ENCODE results near the gene UTP18. TPM values are rescaled to one million over a fixed set of nuclear protein-coding genes. Genes with fewer than 3 reads are reported as not detected.

The UTP18 gene
- 10 to 100 TPM; 15.7 to 17.4 TPM for total RNA-seq
- polyA plus RNA-seq, result 10 to 100 TPM; 12.4 to 12.6 TPM

DNA sequence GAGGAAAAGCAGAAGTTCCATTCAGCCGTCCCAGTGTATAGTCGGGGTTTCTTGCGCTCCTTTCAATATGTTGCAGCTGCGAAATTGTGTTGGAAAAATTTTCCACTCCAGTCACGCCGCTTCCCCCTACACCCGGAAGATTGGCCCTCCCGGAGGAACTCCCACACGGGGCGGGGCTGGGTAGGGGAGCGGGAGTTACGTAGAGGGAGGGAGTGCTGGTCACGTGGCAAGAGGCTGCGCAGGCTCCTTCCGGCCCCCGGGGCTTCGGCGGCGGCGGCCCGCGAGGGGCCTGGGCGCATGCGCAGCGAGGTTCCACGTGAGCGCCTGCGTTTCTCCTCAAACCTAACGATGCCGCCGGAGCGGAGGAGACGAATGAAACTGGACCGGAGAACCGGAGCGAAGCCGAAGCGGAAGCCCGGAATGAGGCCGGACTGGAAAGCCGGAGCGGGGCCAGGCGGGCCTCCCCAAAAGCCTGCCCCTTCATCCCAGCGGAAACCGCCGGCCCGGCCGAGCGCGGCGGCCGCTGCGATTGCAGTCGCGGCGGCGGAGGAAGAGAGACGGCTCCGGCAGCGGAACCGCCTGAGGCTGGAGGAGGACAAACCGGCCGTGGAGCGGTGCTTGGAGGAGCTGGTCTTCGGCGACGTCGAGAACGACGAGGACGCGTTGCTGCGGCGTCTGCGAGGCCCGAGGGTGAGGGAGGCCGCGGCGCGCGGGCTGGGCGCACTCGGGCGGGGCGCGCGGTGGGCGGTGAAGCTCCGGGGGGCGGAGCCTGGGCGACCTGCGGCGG is at the start of gene UTP18:
UTP18 (plus strand) TSS at position 310 of the 787 bp plus-strand sequence; CDS start at position 349, 39 bp downstream.
- H3K4me3 ChIP-seq (ENCODE audit: low read depth in 1 of 3, low read length in 3 of 3), result peak within 1 kb of the TSS; percentile 91 to 94 (median 93)
- H3K36me3 ChIP-seq (ENCODE audit: control insufficient read depth in 4 of 4, insufficient read depth in 3 of 4, low read depth in 1 of 4, low read length in 3 of 4), result peaks cover 0 to 3% (median 0%) of the 10 kb centered on the region in 4 donors
- TF ChIP-seq, protein P1, sequence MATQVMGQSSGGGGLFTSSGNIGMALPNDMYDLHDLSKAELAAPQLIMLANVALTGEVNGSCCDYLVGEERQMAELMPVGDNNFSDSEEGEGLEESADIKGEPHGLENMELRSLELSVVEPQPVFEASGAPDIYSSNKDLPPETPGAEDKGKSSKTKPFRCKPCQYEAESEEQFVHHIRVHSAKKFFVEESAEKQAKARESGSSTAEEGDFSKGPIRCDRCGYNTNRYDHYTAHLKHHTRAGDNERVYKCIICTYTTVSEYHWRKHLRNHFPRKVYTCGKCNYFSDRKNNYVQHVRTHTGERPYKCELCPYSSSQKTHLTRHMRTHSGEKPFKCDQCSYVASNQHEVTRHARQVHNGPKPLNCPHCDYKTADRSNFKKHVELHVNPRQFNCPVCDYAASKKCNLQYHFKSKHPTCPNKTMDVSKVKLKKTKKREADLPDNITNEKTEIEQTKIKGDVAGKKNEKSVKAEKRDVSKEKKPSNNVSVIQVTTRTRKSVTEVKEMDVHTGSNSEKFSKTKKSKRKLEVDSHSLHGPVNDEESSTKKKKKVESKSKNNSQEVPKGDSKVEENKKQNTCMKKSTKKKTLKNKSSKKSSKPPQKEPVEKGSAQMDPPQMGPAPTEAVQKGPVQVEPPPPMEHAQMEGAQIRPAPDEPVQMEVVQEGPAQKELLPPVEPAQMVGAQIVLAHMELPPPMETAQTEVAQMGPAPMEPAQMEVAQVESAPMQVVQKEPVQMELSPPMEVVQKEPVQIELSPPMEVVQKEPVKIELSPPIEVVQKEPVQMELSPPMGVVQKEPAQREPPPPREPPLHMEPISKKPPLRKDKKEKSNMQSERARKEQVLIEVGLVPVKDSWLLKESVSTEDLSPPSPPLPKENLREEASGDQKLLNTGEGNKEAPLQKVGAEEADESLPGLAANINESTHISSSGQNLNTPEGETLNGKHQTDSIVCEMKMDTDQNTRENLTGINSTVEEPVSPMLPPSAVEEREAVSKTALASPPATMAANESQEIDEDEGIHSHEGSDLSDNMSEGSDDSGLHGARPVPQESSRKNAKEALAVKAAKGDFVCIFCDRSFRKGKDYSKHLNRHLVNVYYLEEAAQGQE (IDR thresholded peaks at IDR 0.05), result no peak
- TF ChIP-seq, protein P2, sequence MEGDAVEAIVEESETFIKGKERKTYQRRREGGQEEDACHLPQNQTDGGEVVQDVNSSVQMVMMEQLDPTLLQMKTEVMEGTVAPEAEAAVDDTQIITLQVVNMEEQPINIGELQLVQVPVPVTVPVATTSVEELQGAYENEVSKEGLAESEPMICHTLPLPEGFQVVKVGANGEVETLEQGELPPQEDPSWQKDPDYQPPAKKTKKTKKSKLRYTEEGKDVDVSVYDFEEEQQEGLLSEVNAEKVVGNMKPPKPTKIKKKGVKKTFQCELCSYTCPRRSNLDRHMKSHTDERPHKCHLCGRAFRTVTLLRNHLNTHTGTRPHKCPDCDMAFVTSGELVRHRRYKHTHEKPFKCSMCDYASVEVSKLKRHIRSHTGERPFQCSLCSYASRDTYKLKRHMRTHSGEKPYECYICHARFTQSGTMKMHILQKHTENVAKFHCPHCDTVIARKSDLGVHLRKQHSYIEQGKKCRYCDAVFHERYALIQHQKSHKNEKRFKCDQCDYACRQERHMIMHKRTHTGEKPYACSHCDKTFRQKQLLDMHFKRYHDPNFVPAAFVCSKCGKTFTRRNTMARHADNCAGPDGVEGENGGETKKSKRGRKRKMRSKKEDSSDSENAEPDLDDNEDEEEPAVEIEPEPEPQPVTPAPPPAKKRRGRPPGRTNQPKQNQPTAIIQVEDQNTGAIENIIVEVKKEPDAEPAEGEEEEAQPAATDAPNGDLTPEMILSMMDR (IDR thresholded peaks at IDR 0.05; ENCODE audit: low read depth, low read length, missing input control), result no peak
- peak; percentile 68 to 79 for TF ChIP-seq EGR1 (IDR thresholded peaks at IDR 0.05; ENCODE audit: low read depth in 2 of 2)
- peak; percentile 91 for TF ChIP-seq SP1 (IDR thresholded peaks at IDR 0.05)
- peak; percentile 46 for TF ChIP-seq NR2F2 (IDR thresholded peaks at IDR 0.05)
- no peak for TF ChIP-seq HNF4G (IDR thresholded peaks at IDR 0.05)
- no peak for TF ChIP-seq FOXA2 (IDR thresholded peaks at IDR 0.05)
- TF ChIP-seq, protein P3, sequence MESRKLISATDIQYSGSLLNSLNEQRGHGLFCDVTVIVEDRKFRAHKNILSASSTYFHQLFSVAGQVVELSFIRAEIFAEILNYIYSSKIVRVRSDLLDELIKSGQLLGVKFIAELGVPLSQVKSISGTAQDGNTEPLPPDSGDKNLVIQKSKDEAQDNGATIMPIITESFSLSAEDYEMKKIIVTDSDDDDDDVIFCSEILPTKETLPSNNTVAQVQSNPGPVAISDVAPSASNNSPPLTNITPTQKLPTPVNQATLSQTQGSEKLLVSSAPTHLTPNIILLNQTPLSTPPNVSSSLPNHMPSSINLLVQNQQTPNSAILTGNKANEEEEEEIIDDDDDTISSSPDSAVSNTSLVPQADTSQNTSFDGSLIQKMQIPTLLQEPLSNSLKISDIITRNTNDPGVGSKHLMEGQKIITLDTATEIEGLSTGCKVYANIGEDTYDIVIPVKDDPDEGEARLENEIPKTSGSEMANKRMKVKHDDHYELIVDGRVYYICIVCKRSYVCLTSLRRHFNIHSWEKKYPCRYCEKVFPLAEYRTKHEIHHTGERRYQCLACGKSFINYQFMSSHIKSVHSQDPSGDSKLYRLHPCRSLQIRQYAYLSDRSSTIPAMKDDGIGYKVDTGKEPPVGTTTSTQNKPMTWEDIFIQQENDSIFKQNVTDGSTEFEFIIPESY (IDR thresholded peaks at IDR 0.05), result peak; percentile 95
- peak in 1 of 2 donors; percentile 56 for TF ChIP-seq JUND (IDR thresholded peaks at IDR 0.05)
- TF ChIP-seq RXRA (IDR thresholded peaks at IDR 0.05), result peak; percentile 22 to 25
- TF ChIP-seq, protein P4, sequence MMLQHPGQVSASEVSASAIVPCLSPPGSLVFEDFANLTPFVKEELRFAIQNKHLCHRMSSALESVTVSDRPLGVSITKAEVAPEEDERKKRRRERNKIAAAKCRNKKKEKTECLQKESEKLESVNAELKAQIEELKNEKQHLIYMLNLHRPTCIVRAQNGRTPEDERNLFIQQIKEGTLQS (IDR thresholded peaks at IDR 0.05), result peak; percentile 56
- TF ChIP-seq FOXA1 (IDR thresholded peaks at IDR 0.05), result no peak
- TF ChIP-seq YY1 (IDR thresholded peaks at IDR 0.05), result peak; percentile 72
- peak in 1 of 2 donors; percentile 39 for TF ChIP-seq HNF4A (conservative IDR thresholded peaks at IDR 0.05)
- no peak for TF ChIP-seq TAF1 (conservative IDR thresholded peaks at IDR 0.05)
- TF ChIP-seq, protein P5, sequence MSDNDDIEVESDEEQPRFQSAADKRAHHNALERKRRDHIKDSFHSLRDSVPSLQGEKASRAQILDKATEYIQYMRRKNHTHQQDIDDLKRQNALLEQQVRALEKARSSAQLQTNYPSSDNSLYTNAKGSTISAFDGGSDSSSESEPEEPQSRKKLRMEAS (IDR thresholded peaks at IDR 0.05), result no peak
- peak; percentile 48 to 85 for TF ChIP-seq GABPA (IDR thresholded peaks at IDR 0.05 in 1 of 2, conservative IDR thresholded peaks at IDR 0.05 in 1 of 2)
- peak in 1 of 2 donors; percentile 18 for TF ChIP-seq RAD21 (IDR thresholded peaks at IDR 0.05)
- H3K4me1 ChIP-seq (ENCODE audit: control insufficient read depth in 4 of 4, insufficient read depth in 4 of 4, low read length in 3 of 4), result peaks cover 9 to 48% (median 43%) of the 10 kb centered on the region in 4 donors
- WGBS, result under 1% methylated on average over 93 of the region's 93 CpGs
- H3K9me3 ChIP-seq (ENCODE audit: control insufficient read depth in 4 of 4, low read length in 3 of 4), result no peaks in the 10 kb centered on the region
- peak within 1 kb of the TSS; percentile 98 for H3K27ac ChIP-seq (ENCODE audit: low read depth in 1 of 2, low read length in 2 of 2)
- H3K9ac ChIP-seq (ENCODE audit: low read depth in 1 of 2, low read length in 2 of 2), result peak within 1 kb of the TSS; percentile 85 to 99
- peak; percentile 93 for DNase-seq (ENCODE audit: low spot score)
- no peaks in the 10 kb centered on the region for H3K27me3 ChIP-seq (ENCODE audit: control insufficient read depth in 4 of 4, insufficient read depth in 4 of 4, low read length in 3 of 4)
